ENCODE results near the gene HMX3.

DNA sequence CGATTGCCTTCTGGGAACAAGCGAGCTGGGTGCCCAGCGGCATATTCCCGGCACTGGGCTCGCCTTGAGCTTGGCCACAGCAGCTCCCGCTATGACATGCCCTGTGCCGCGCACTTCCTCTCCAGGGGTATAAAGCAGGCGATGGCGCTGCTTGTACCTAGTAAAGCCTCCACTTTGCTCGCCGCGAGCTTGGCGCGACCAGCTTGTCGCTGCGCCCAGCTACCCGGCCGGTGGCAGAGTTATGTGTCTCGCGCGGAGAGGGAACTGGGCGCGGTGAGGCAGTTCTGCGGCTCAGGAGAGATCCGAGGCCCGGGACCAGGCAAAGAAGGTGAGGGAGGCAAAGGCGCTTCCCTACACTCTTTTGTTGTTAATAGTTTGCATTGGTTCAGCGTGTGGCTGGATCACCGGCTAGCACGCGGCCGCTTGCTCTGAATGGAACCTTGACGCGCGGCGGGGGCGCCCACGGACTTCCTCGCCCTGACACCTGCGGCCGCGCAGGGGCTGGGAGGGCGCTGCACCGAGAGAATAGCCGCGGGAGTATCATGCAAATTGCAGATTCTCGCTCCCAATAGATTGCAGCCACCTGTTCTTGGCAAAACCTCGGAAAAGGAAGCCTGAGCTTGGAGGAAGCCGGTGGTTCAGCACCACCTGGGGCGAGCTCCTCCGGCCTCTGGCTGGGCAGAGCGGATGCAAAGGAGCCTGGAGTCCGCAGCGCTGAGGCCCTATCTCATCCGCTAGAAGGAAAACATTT lies 15.4 kb downstream of the HMX3 start:
- TF ChIP-seq POLR2AphosphoS5 (IDR thresholded peaks at IDR 0.05; ENCODE audit: borderline replicate concordance, low read depth, low read length) (no peak), EZH2 (IDR thresholded peaks at IDR 0.05) (no peak), FOXP2 (optimal IDR thresholded peaks at IDR 0.05; ENCODE audit: control extremely low read depth, extremely low read length, insufficient read depth) (no peak)
